Stimulated activated CD8-positive, alpha-beta memory T cell treated with anti-CD3 and anti-CD28 coated beads, Interleukin-7, amount 100 ng/mL, for 48 hours (primary cell): ENCODE measurements around the gene SMYD3.

Experiments used
- DNase-seq, 2 donors: peaks; one replicate each; pipeline ENCODE4 v3.0.0-alpha.2; 2020; ENCODE audit warnings: low read depth in 1 of 2; ENCODE audit errors: extremely low read depth in 1 of 2

Gene SMYD3

GRCh38 chr1:245937316-245938045 is 569.6 kb downstream of the SMYD3 start:
- DNase-seq = no peak

- no peak for DNase-seq
Measured at GRCh38 chr1:245934409-245934808, 572.7 kb downstream of the SMYD3 start.

- no peak for DNase-seq
Measured at GRCh38 chr1:245933431-245934045, 573.5 kb downstream of the SMYD3 start.

GRCh38 chr1:245932302-245932972 is 574.6 kb downstream of the SMYD3 start:
- DNase-seq = no peak

GRCh38 chr1:245931450-245931849 is 575.6 kb downstream of the SMYD3 start:
- no peak for DNase-seq

- DNase-seq = no peak
Measured at GRCh38 chr1:245929224-245929623, 577.9 kb downstream of the SMYD3 start.

- DNase-seq = no peak
Measured at GRCh38 chr1:245926888-245927287, 580.2 kb downstream of the SMYD3 start.

GRCh38 chr1:245923215-245923614 is 583.9 kb downstream of the SMYD3 start:
- no peak for DNase-seq

GRCh38 chr1:245921417-245921816 is 585.7 kb downstream of the SMYD3 start:
- no peak for DNase-seq

GRCh38 chr1:245917403-245917802 is 589.7 kb downstream of the SMYD3 start:
- DNase-seq = no peak

GRCh38 chr1:245915841-245916240 is 591.2 kb downstream of the SMYD3 start:
- no peak for DNase-seq

GRCh38 chr1:245915406-245915805 is 591.7 kb downstream of the SMYD3 start:
- DNase-seq = no peak

GRCh38 chr1:245908543-245908942 is 598.5 kb downstream of the SMYD3 start:
- DNase-seq = no peak

- DNase-seq = no peak
Measured at GRCh38 chr1:245906207-245906606, 600.9 kb downstream of the SMYD3 start.

- no peak for DNase-seq
Measured at GRCh38 chr1:245903851-245904250, 603.2 kb downstream of the SMYD3 start.

GRCh38 chr1:245901565-245901964 is 605.5 kb downstream of the SMYD3 start:
- no peak for DNase-seq

GRCh38 chr1:245901037-245901436 is 606.0 kb downstream of the SMYD3 start:
- no peak for DNase-seq

- no peak for DNase-seq
Measured at GRCh38 chr1:245898581-245898980, 608.5 kb downstream of the SMYD3 start.

GRCh38 chr1:245896258-245896657 is 610.8 kb downstream of the SMYD3 start:
- DNase-seq = no peak

- no peak for DNase-seq
Measured at GRCh38 chr1:245895455-245895959, 611.6 kb downstream of the SMYD3 start.

- no peak for DNase-seq
Measured at GRCh38 chr1:245894843-245895242, 612.2 kb downstream of the SMYD3 start.

GRCh38 chr1:245893025-245893424 is 614.1 kb downstream of the SMYD3 start:
- DNase-seq = no peak
